GM19035 (cell line): ENCODE measurements around the gene ZNF234.
A peak's percentile ranks its signal among the peaks of the same experiment; 100 is the strongest.
"Not testable (repeated sequence)": the region's sequence is repeated elsewhere in the genome, so short reads cannot be mapped to it uniquely, and the experiment has no call there.

Source experiments
- ATAC-seq: cut with Tn5 transposase; IDR thresholded peaks from one replicate; pipeline ENCODE4 v1.9.1; 2021; ENCODE audit not compliant: unreplicated experiment

The ZNF234 gene

GRCh38 chr19:44180968-44181367 lies 39.6 kb downstream of the ZNF234 start:
- no peak for ATAC-seq

- no peak for ATAC-seq
Observed at GRCh38 chr19:44182145-44182544, 40.8 kb downstream of the ZNF234 start.

DNA sequence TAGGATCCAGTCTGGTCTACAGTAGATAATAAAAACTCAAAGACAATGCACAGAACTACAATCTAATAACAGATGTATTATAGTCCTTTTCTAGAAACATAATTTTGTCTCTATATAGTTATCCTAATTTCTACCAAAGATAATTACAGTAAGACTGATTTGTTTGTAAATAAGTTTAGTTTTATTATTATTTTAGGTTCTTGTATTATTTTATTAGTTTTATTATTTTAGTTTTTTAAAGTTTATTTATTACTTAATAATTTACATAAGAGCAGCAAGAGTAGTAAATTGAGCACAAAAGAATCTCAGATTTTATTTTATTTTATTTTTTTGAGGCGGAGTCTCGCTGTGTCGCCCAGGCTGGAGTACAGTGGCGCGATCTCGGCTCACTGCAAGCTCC lies 48.7 kb downstream of the ZNF234 start:
- ATAC-seq: no peak

DNA sequence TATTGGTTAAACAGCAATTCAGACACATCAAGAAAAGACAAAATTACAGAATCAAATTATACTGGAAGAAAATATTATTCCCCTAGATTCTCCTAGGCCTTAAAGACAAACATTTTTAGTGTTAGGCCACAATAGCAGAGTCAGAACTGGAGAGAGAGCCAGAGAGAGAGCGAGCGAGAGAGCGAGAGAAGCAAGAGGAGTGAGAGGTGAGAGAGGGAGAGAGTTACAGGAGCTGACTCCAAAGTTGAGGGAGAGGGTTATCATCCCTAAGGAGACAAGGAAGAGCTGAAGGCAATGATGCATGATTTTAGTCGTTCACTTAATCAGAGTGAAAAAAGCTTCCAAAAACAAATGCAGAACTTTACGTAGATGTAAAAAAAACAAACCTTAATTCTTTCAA lies 50.8 kb downstream of the ZNF234 start:
- no peak for ATAC-seq

DNA sequence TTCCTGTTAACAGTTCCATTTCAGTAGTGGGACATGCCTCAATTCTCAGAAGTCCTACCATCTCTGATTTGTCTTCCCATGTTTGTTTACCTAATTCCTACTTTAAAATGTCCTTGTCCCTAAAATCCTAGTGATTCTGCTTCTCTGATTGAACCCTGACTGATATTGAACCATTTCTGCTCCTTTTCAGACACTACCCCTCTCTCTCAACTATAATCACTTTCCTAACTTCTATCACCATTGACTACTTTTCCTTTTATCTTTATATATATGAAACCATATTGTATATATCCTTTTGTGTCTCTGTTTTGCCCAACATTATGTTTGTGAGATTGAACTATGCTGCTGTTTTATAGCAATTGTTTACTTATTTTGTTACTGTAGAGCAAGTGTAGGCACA lies 55.4 kb downstream of the ZNF234 start:
- no peak for ATAC-seq

DNA sequence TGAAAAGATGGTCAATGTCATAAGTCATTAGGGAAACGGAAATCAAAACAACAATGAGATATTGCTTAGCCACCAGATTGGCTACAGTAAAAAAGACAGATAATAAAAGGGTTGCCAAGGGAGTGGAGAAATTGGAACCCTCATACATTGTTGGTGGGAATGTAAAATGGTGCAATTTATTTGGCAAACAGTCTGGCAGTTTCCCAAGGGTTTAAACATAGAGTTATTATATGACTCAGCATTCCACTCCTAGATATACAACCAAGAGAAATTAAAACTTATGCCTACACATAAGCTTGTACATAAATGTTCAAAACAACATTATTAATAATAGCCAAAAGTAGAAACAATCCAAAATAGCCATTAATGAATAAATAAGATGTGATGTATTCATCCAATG lies 61.1 kb downstream of the ZNF234 start:
- no peak for ATAC-seq

- no peak for ATAC-seq
Observed at GRCh38 chr19:44202974-44203373, 61.6 kb downstream of the ZNF234 start.

DNA sequence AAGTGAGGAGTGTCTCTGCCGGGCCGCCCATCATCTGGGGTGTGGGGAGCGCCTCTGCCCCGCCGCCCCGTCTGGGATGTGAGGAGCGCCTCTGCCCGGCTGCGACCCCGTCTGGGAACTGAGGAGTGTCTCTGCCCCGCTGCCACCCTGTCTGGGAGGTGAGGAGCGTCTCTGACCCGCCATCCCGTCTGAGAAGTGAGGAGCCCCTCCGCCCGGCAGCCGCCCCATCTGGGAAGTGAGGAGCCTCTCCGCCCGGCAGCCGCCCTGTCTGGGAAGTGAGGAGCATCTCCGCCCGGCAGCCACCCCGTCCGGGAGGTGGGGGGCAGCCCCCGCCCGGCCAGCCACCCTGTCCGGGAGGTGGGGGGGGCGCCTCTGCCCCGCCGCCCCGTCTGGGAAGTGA lies 62.5 kb downstream of the ZNF234 start:
- not testable (repeated sequence) for ATAC-seq

DNA sequence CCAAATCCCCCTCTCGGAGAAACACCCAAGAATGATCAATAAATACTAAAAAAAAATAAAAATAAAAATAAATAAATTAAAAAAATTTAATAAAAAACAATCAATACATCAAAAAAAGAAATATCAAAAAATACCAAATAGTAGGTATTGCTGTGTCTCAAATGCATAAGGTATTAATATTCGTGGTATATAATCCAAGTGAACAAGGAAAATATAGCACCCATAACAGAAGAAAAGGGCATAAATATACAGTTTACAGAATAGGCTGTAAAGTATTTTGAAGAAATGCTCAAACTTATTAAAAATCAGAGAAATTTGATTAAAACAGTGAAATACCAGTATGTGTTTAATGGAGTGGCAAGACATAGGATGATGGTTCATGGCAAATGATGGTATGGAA lies 63.4 kb downstream of the ZNF234 start:
- ATAC-seq: no peak

DNA sequence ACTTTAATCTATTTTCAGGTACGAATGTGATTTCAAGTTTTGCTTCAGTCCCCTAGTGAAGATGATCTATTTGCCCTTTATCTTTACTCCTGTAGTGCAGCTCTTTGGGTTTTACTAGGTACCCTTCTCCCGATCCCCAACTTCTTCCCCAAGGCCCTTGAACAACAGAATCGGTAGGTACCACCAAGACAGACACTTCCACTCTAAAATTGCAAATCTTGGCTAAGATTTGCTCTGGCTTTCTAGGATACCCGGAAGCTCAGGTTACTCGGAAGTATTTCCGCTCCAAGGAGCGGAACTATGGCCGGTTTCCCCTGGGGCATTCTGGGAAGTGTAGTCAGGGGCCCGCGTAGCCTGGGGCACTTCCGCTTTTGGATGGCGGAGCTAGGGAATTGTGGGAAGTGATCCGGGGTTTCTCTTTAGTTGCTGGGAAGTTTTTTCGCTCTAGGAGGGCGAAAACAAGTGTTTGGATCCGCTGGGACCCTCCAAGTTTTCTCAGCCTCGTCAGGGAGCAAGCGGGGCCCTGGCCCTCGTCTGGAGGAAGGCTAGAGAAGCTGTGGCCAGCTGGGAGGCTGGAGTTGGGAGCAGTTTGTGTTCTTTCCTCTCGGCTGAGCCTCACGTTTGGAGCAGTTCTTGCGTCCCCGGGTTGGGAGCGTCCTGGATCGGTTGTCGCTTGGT lies 65.9 kb downstream of the ZNF234 start:
- peak; percentile 92 for ATAC-seq
